Natural killer cell (primary cell): ENCODE measurements around the gene DISC1. TPM values are rescaled to one million over a fixed set of nuclear protein-coding genes. Genes with fewer than 3 reads are reported as not detected.

Experiments used
- ATAC-seq, 3 donors: fragments of 150-1000 bp in 2 of 3; fragments of 200-7000 bp in 1 of 3; cut with Tn5 transposase; 1 replicate in 1 of 3; 2 replicates in 2 of 3; pipeline ENCODE4 v1.10.0; 2021; ENCODE audit warnings: mild to moderate bottlenecking in 2 of 3, moderate library complexity in 2 of 3
- DNase-seq, 2 donors: peaks; one replicate each; pipeline versions ENCODE4 v3.0.0 to v3.0.0-alpha.2; 2013 to 2021; ENCODE audit warnings: mixed read lengths in 1 of 2
- H3K27ac ChIP-seq: one replicate; pipeline ENCODE4 v1.5.1; 2013; ENCODE audit warnings: mild to moderate bottlenecking, low read length
- H3K27me3 ChIP-seq: one replicate; pipeline ENCODE4 v1.6.1; 2013; ENCODE audit warnings: low read length; ENCODE audit not compliant: control insufficient read depth, insufficient read depth
- H3K36me3 ChIP-seq: one replicate; pipeline ENCODE4 v1.6.1; 2013; ENCODE audit warnings: low read length; ENCODE audit not compliant: control insufficient read depth, insufficient read depth
- H3K4me1 ChIP-seq: one replicate; pipeline ENCODE4 v1.6.1; 2013; ENCODE audit warnings: low read length; ENCODE audit not compliant: control insufficient read depth, insufficient read depth
- H3K4me3 ChIP-seq: one replicate; pipeline ENCODE4 v1.5.1; 2013; ENCODE audit warnings: low read length
- H3K9me3 ChIP-seq: one replicate; pipeline ENCODE4 v1.6.1; 2013; ENCODE audit warnings: low read length; ENCODE audit not compliant: control insufficient read depth, insufficient read depth
- H3K27ac Mint-ChIP-seq, 2 donors: one replicate each; pipeline ENCODE4 v1.8.0; 2022; ENCODE audit warnings: mild to moderate bottlenecking in 2 of 2, mixed read lengths in 2 of 2, moderate library complexity in 1 of 2
- H3K27me3 Mint-ChIP-seq, 2 donors: one replicate each; pipeline ENCODE4 v1.8.0; 2022; ENCODE audit warnings: low read depth in 2 of 2, mixed read lengths in 2 of 2
- H3K36me3 Mint-ChIP-seq: one replicate; pipeline ENCODE4 v1.8.0; 2022; ENCODE audit warnings: mixed read lengths
- H3K4me1 Mint-ChIP-seq, 2 donors: one replicate each; pipeline ENCODE4 v1.8.0; 2022; ENCODE audit warnings: mixed read lengths in 2 of 2
- H3K4me3 Mint-ChIP-seq: one replicate; pipeline ENCODE4 v1.8.0; 2022; ENCODE audit warnings: mild to moderate bottlenecking, moderate library complexity, mixed read lengths
- H3K9me3 Mint-ChIP-seq, 2 donors: one replicate each; pipeline ENCODE4 v1.8.0; 2022; ENCODE audit warnings: mixed read lengths in 2 of 2
- CTCF ChIP-seq: fragments of 200-600 bp; IDR thresholded peaks from one replicate; pipeline ENCODE4 v1.8.0; 2022; ENCODE audit warnings: antibody characterized with exemption
- WGBS: methylation state at CpG from one replicate; pipeline ENCODE4 v1.1.7; 2013; ENCODE audit warnings: missing lambda C conversion rate; ENCODE audit not compliant: insufficient coverage; 5-methylcytosine and 5-hydroxymethylcytosine counted together
- intact Hi-C: fragments of 100-400 bp; cut with micrococcal nuclease; formaldehyde crosslinking; loops from one replicate; pipeline ENCODE4 v1.14.2; 2022
- total RNA-seq, 4 donors: library from RNA; stranded (reverse); fragments of 120-200 nt in 1 of 4; gene quantifications; one replicate each; pipeline versions ENCODE4 v1.2.3 to v1.2.4, GENCODE V29; 2013 to 2022

Gene DISC1
- total RNA-seq, 3 donors from 2014 or later (not counting 1 experiment from before 2014, with no cell fraction given): 5.9 to 10.7 (median 9.7) TPM

- no peaks in the 10 kb centered on the region for H3K27me3 Mint-ChIP-seq
- intact Hi-C loops: no loop called here
Observed at GRCh38 chr1:231878737-231879136, 252.1 kb downstream of the DISC1 start.

GRCh38 chr1:231879296-231879695, 252.7 kb downstream of the DISC1 start:
- Histone ChIP-seq H3K27me3 (no peaks in the 10 kb centered on the region), H3K36me3 (no peaks in the 10 kb centered on the region), H3K27ac (no peak overlapping the region), H3K9me3 (peaks cover 12% of the 10 kb centered on the region), H3K4me3 (no peak overlapping the region), H3K4me1 (no peaks in the 10 kb centered on the region)
- Mint-ChIP-seq H3K27ac (no peak overlapping the region), H3K4me1 (peaks cover 10 to 18% of the 10 kb centered on the region in 2 donors), H3K27me3 (no peaks in the 10 kb centered on the region), H3K4me3 (no peak overlapping the region), H3K36me3 (peaks cover 9% of the 10 kb centered on the region), H3K9me3 (peaks cover 4% of the 10 kb centered on the region in 2 donors)
- WGBS: 92% methylated on average over 1 of the region's 1 CpG
- TF ChIP-seq CTCF: no peak
- intact Hi-C loops: no loop called here
- DNase-seq (no peak), ATAC-seq (no peak)

More at GRCh38 chr1:231878737-231879136, 252.1 kb downstream of the DISC1 start:
- Histone ChIP-seq H3K27me3 (no peaks in the 10 kb centered on the region), H3K4me1 (no peaks in the 10 kb centered on the region), H3K4me3 (no peak overlapping the region), H3K27ac (no peak overlapping the region), H3K9me3 (peaks cover 12% of the 10 kb centered on the region), H3K36me3 (no peaks in the 10 kb centered on the region)
- peaks cover 4% of the 10 kb centered on the region in 2 donors for H3K9me3 Mint-ChIP-seq
- DNase-seq (no peak), ATAC-seq (no peak)
- no peak overlapping the region for H3K4me3 Mint-ChIP-seq
- peaks cover 10 to 18% of the 10 kb centered on the region in 2 donors for H3K4me1 Mint-ChIP-seq
- peaks cover 9% of the 10 kb centered on the region for H3K36me3 Mint-ChIP-seq
- no peak for TF ChIP-seq CTCF
- no CpG with 5 or more reads among the region's 1 CpG for WGBS
- H3K27ac Mint-ChIP-seq: no peak overlapping the region

- no peaks in the 10 kb centered on the region for H3K36me3 Mint-ChIP-seq
- H3K9me3 Mint-ChIP-seq: no peaks in the 10 kb centered on the region
- no peak for ATAC-seq
Observed at GRCh38 chr1:231882333-231882732, 255.7 kb downstream of the DISC1 start.

More at GRCh38 chr1:231882333-231882732, 255.7 kb downstream of the DISC1 start:
- TF ChIP-seq CTCF: no peak
- peaks cover 10 to 18% of the 10 kb centered on the region in 2 donors for H3K4me1 Mint-ChIP-seq
- Histone ChIP-seq H3K4me3 (no peak overlapping the region), H3K27me3 (no peaks in the 10 kb centered on the region), H3K27ac (no peak overlapping the region), H3K4me1 (no peaks in the 10 kb centered on the region), H3K36me3 (no peaks in the 10 kb centered on the region), H3K9me3 (no peaks in the 10 kb centered on the region)
- WGBS: 100% methylated on average over 2 of the region's 4 CpGs
- intact Hi-C loops: no loop called here
- H3K4me3 Mint-ChIP-seq: no peak overlapping the region
- DNase-seq: no peak
- no peak overlapping the region for H3K27ac Mint-ChIP-seq
- H3K27me3 Mint-ChIP-seq: no peaks in the 10 kb centered on the region
